NCI-H2196 treated with DMSO at 0.1 percent for 48 hours (cell line): ENCODE measurements around the gene CCDC192.

Source experiments
- DNase-seq: peaks from one replicate; lab custom pipeline; 2025; ENCODE audit not compliant: unreplicated experiment; lab: John Stamatoyannopoulos, UW

CCDC192 gene

DNA sequence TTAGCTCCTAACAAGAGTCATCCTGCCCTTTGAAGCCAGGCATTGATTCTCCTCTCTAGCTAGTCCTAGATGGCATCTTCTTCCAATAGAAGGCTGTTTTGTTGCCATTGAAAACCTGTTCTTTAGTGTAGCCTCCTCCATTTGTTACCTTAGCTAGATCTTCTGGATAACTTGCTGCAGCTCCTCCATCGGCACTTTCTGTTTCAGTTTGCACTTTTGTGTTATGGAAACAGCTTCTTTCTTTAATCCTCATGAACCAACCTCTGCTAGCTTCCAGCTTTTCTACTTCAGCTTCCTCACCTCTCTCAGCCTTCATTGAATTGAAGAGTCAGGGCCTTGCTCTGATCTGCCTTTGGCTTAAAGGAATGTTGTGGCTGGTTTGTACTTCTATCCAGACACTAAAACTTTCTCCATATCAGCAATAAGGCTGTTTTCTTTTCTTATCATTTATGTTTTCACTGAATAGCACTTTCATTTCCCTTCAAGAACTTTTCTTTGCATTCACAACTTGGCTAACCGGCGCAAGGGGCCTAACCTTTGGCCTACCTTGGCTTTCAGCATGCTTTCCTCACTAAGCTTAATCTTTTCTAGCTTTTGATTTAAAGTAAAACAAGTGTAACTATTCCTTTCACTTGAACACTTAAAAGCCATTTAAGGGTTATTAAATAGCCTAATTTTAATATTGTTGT, 213.8 kb downstream of the CCDC192 start:
- DNase-seq, result no peak

DNA sequence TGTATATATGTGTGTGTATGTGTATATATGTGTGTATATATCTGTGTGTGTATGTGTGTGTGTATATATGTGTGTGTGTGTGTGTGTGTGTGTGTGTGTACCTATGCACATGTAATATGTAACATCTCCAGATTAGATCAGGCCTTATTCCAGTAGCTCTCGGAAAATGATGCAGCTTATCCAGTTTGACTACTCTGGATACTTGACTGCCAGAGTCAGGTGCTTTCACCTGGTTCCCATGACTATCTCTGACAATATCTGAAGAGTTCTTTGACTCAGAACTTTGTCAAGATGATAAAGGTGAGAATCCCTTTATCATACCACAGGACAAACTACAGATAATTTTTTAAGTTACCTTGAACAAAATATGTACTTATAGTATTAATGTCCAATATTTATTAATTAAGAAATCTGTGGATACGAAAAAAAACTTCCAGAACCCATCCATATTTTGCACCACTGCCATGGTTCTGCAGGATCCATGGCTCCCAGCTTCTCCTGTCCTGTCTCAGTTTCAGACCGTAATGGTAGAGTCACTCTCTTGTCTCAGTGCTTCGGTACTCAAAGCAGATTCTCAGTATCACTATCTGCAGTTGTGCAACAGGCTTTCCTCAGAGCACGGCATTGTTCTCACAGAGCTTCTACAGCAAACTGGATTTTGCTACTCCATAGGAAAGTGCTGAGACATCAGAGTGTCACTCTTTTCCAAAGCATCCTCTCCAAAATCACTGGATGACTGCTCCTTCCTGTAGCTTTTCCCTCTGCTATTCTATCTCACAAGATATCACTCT, 216.0 kb downstream of the CCDC192 start:
- DNase-seq, result no peak

DNA sequence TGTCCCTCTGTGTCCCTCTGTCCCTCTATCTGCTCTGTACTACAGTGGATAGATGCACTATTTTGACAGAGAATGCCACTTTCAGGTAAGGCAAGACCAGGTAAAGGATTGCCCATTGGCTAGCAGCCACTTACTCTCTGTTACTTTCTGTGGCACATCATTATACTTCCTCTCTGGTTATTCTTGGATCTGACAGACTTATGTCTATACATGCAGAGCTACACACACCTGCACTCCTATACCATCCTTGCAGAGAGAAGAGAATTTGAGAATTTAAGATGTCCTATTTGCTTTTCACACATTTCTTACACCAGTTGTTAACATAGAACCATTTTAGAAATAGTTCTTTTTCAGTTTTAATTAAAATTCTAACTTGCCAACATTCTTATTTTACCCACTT, 216.6 kb downstream of the CCDC192 start:
- DNase-seq, result no peak

DNA sequence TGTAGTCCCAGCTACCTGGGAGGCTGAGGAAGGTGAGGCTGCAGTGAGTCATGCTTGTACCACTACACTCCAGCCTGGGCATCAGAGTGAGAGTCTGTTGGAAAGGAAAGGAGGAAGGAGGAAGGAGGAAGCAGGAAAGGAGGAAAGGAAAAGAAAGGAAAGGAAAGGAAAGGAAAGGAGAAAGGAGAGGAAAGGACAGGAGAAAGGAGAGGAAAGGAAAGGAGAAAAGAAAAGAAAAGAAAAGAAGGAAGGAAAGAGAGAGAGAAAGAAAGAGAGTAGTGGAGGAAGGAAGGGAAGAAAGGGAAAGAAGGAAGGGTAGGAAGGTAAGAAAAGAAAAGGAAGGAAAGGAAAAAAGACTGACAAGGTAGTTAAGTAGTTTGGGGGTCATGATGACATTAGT, 217.7 kb downstream of the CCDC192 start:
- DNase-seq, result no peak

DNA sequence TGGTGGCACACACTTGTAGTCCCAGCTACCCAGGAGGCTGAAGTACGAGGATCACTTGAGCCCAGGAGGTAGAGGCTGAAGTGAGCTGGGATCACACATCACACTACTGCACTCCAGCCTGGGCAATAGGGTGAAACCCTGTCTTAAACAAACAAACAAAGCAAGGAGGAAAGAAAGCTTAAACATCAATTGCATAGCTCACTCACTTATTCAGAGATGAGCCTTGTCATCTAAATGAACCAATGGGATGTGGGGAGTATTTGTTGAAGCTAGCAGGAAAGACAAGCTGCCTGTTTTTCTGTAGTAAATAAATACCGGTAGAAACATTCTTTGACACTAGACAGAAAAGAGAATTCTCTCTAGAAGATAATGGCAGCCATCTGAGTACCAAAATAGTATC, 219.4 kb downstream of the CCDC192 start:
- no peak for DNase-seq

DNA sequence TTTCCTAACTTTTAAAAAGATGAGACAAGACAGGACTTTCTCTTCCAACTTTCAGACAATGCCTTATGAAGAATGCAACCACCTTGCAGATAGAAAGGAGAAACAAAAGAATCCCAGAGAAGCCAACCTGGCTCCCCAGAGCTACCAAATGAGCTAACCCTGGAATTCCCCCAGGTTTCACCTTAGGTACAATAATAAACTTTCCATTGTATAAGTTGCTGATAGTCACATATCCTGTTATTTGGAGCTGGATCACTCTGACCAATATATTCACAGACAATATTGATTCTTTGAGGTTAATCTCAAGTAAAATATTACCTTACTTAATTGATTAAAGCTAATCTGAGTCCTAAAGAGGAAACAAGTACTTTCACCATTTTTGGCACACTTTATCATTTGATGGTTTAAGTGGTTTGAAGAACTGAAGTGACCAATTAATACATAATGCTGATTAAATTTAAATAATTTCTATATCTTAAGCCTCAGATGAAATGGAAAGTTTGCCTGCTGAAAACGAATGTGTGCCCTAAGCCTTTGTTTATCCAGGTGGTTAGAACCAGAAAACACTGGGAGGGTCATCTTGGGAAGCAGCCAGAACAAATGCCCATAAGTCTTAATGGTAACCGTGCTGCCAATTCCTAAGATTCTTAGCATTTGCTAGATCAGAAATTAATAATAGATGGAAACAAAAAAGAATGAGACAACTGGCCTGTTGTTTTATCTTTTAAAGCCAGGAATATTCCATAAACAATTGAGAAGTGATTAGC, 220.8 kb downstream of the CCDC192 start:
- DNase-seq, result no peak

DNA sequence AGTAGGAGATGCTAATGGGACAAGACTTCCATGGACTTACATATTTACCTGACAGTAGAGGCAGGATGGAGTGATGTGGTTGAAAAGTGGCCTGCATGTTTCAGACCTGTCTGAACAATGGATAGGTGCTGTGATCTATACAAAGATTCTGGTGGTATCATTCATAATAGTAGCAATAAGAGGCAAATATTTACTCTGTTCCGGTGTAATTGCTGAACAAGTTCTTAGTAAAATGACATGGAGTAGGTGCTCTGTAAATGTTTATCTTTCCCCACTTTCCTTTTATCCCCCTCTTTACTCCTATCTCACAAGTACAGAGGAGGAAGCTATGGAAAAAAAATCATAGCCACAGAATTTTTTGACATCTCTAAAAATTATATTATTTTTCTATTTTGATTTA, 221.4 kb downstream of the CCDC192 start:
- DNase-seq, result no peak

DNA sequence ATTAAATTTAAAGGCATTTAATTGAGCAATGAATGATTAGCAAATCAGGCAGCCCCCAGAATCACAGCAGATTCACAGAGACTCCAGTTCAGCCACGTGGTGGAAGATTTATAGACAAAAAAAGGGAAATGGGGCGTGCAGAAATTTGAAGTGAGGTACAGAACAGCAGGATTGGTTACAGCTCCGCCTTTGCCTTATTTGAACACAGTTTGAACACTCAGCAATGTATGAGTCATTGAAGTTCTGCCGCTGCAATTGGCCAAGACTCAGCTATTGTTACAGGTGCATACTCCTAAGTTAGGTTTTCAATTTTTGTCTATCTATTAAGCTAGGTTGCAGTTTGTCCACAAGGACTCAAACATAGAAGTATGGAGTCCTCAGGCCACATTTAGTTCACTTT, 222.7 kb downstream of the CCDC192 start:
- no peak for DNase-seq

DNA sequence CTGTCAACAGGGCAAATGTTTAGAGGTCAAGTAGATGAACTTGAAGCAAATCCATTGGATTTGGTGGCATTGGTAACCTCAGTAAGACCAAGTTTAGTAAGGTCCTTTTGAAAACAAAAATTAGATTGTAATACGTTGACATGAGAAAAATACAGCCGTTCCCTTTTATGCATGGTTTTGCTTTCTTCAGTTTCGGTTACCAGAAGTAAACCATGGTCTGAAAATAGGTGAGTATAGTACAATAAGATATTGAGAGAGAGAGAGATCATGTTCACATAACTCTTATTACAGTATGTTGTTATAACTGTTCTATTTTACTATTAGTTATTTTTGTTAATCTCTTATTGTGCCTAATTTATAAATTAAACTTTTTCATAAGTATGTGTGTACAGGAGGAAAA, 223.8 kb downstream of the CCDC192 start:
- no peak for DNase-seq

DNA sequence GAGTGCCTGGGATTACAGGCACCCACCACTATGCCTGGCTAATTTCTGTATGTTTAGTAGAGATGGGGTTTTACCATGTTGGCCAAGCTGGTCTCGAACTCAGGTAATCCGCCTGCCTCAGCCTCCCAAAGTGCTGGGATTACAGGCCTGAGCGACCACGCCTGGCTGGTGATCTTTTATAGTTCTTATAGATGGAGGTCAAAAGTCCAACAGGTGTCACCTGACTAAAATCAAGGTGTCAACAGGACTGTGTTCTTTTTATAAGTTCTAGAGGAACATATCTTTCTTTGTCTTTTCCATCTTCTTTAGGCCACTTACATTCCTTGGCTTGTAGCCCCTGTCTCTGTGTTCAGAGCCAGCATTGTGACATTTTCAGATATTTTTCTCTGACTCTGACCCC, 224.9 kb downstream of the CCDC192 start:
- no peak for DNase-seq

DNA sequence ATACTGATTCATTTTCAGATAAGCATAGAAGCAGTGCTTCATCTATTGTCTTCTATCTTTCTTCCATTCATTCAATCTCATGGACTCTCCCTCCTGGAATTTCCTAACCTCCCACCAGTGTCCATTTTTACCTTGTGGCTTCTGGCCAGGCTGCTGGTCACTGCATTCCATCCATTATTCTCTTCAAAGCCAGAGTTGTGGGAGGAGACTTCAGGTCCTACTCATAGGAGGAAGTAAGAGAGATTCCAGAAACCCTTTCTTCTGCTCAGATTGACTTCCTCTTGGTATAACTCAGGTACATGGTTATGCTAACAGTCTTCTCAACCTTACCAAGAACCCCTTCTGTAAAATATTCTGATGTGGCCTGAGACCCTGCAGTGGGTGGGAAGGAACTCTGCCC, 227.1 kb downstream of the CCDC192 start:
- DNase-seq, result no peak

DNA sequence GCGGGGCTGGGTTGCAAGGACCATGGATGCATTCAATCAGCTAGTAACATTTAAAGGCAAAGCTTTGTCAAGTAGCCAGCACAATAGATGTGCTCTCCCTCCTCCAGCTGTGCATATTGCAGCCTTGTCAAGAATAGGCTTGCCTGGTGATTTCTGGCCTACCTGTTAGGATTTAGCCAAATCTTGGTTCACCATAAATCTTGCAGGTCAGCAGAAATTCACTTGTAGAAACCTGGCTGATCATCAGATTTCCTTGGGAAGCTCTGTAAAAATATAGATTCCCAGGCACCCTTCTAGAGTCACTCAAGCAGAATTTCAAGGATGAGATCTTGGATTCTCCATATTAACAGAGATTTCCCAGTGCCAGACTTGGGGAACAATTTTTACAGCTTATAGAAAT, 228.2 kb downstream of the CCDC192 start:
- no peak for DNase-seq

DNA sequence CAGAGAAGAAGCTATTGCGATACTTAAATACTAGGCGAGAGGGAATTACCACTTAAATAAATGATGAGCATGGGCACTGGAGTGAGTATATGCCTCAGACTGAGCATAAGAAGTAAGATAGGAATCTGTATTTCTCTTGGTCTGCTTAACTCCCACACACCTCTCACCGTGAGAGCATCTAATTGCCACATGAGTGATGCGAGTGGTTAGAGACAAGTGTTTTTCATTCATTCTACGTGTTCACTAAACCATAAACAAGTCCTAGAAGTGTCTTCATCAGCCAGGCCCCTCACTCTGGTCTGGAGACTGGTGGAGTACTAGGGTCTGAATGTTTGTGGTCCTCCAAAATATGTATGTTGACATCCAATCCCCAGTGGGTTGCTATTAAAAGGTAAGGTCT, 230.2 kb downstream of the CCDC192 start:
- no peak for DNase-seq

DNA sequence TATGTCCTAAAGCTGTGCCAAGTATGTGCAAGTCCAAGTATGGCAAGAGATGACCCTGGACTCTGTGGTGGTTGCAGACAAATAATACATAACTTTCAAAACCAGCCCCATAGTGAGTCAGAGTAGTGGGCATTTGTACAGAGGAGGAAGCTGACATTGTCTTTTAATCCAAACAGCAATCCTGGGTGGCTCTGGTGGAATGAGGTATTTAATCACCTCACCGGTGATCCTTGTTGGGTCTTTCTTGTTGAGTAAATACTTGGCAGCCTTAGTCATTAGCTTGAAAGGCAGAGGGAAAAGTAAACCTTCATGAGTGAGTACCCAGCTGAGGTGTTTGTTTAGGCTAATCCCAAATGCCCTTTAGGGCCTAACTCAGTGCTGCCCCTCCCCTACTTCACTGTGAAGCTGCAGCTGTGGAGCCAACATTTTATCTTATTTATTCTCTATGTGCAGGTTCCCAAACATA, 231.6 kb downstream of the CCDC192 start:
- peak; percentile 79 for DNase-seq

DNA sequence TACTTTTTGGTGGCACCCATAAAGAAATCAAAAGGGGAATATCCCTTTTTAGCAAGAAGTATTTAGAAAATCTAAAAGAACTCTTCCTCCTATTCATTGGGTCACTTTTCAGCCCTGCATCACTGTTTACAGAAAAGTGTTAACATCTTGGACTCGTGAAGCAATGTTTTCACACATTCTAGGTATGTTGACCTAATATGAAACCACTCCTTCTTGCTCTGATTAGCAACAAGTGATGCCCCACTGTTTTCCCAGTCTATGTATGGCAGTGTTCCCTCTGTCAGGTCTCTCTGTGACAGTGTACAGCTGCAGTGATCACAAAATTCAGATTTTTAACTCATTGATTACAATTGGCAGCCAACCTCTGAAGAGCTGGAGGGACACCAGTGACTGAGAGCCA, 232.2 kb downstream of the CCDC192 start:
- DNase-seq, result no peak

DNA sequence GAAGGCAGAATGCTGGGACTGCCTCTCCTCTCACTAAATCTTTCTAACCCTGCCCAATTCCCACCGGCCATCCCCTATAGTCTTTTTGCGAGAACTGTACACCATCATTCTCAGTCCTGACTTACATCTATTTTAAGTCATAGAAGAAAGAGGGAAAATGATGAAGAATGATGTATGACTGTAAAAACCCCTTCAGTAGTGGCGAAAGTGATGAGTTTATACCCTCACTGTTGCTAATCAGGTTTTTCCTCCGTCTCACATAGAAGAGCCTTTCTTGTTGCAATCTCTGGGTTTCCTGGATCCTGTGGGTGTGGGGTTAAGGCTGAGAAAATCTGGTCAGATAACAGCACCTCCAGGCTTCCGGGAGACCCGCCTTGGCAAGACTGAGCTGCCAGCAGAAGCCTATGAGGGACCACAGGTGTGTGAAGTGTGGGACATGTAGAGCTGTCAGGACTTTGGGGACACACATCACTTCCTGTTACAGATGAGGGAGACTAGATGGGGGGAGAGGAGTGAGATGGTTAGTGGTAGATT, 233.3 kb downstream of the CCDC192 start:
- no peak for DNase-seq

DNA sequence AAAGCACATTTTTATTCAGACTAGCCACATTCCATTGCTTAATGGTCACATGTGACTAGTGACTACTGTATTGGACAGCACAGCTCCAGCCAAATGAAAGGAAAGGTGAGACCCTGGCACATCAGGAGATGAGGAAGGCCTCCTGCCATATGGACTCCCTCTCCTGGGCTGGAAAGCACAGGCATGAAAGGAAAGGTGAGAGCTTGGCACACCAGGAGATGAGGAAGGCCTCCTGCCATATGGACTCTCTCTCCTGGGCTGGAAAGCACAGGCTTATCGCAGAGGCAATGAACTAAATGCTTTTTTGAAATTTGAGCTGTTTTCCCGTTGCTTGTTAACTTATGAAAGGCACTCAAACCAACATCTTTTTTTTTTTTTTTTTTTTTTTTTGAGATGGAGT, 235.6 kb downstream of the CCDC192 start:
- no peak for DNase-seq

DNA sequence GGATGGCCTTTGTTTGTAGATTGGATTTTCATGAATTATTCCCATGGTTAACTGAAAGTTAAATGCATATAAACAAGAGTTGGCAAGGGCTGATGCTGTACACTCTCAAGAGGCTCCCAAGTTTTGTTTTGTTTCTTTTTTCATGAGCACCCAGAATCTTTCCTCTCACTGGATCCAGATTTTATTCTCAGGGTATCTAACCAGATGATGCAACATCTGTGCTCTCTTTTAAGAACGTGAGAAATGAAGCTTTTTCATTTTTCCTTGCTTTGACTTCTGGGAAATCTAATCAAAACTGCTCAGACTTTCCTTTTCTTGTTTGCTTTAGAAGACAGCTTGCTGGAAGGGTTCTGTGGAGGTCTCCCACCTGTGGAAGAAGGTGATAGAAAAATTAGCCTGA, 237.7 kb downstream of the CCDC192 start:
- DNase-seq, result no peak

DNA sequence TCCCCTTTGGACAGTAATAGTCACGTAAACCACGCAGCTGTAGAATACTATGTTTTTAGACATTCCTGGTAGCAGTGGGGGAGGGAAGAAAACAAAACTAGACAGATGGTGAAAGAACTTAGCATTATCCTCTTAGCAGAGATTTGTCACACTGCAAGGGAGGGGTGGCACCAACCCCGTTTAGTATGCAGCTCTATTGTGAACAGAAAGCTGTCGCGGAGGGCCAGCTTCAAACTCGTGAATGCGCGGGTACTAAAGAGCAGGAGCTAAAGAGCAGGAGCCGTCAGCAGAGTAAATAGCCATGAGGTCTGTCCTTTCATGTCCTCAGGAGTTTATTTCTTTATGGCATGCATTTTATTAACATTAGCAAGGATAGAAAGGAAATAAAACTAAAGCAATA, 238.5 kb downstream of the CCDC192 start:
- no peak for DNase-seq

DNA sequence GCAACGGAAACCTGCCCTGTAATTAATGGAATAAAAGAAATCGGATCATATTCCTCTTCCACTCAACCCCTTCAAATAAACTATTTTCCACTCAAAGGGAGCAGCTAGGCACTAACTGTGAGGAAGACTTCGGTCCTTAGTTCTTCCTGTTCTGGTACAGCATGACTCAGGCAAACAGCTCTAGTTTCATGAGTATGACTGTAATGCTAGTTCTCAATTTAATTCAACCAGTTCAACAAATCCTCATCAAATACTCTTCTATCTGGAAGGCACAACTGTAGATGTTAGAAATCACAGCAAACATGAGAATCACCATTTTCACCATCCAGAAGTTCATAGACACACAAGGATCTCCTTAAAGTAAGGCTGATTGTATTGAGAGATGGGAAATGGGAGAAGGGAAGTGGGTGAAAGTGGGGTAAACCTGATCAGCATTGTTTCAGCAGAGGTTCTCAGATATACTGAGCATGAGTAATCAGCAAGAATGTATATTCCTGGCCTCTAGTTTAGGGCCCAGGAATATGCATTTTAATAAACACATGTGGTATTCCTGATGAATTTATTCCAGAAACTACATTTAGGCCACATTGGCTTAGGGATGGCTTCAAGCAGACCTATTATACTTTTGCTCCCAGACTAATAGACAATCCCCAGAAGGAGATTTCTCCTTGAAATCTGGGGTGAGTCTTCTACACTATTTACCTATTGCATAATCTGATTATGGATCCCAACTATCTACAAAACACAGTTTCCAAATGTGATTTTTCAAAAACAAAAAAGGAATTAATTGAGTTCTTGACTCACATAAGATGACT, 239.3 kb downstream of the CCDC192 start:
- no peak for DNase-seq

DNA sequence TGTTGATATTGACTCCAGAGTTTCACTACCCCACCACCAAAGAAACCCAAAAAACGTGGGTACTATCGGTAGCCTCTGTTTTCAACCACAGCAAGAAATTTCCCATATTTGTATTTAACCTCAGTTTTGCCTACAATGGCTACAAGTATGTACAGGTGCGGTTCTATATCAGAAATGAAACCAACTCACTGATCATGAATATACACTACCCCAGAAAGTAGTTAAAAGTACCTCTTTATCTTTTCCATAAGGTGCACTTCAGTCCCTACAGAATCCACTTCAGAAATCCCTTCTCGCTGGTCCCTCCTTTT, 239.8 kb downstream of the CCDC192 start:
- no peak for DNase-seq
